HCT116 (cell line): Measurements from ENCODE around the gene NEURL1B. TPM values are rescaled to one million over a fixed set of nuclear protein-coding genes. Genes with fewer than 3 reads are reported as not detected.

Experiments used
- ATAC-seq: fragments of 200-7000 bp; cut with Tn5 transposase; 2 replicates; pipeline ENCODE4 v1.9.1; 2020; ENCODE audit warnings: mild to moderate bottlenecking, moderate library complexity
- BruUV-seq: library from RNA; stranded (reverse); fragments of 400-500 nt; replicated peaks from 2 replicates; lab custom pipeline; 2021; lab: Mats Ljungman, UMichigan
- CTCF ChIA-PET: fragments of 300-600 bp; sonication (Branson Sonifier 250); formaldehyde crosslinking; loops from one replicate; lab custom pipeline; 2021; ENCODE audit warnings: antibody characterized with exemption; lab: Charles Lee
- POLR2A ChIA-PET: fragments of 300-600, 350-600 bp; sonication (Branson Sonifier 250); formaldehyde crosslinking; loops from one replicate; lab custom pipeline; 2021; ENCODE audit warnings: antibody characterized with exemption; lab: Charles Lee
- RAD21 ChIA-PET, 2 experiments: fragments of 300-600 bp; sonication (Branson Sonifier 250); formaldehyde crosslinking; loops; one replicate each; lab custom pipeline; 2023; ENCODE audit warnings: low total read pairs in 2 of 2; ENCODE audit not compliant: uncharacterized antibody in 2 of 2, unreplicated experiment in 2 of 2, low non-redundant PET in 1 of 2; lab: Charles Lee
- DNase-seq: peaks from one replicate; pipeline ENCODE4 v3.0.0-alpha.2; 2010; ENCODE audit warnings: low read depth, low spot score
- H2AFZ ChIP-seq: fragments of 200-600 bp; shearing (Covaris generic), sonication (generic); 2 replicates; pipeline ENCODE4 v1.6.1; 2017; ENCODE audit warnings: low read depth, mixed run types, mixed read lengths, antibody characterized with exemption, low read length; ENCODE audit not compliant: poor library complexity, severe bottlenecking
- H3K27ac ChIP-seq: 2 replicates; pipeline ENCODE4 v1.5.1; 2012; ENCODE audit warnings: low read depth, low read length
- H3K27me3 ChIP-seq: fragments of 200-600 bp; sonication (generic); 2 replicates; pipeline ENCODE4 v1.6.1; 2016; ENCODE audit warnings: mixed run types, low read length, mixed read lengths; ENCODE audit not compliant: insufficient read depth
- H3K36me3 ChIP-seq, 2 experiments: fragments of 200-500 bp in 1 of 2; fragments of 200-600 bp in 1 of 2; sonication (Bioruptor generic) in 1 of 2; sonication (generic) in 1 of 2; 2 replicates each; pipeline versions ENCODE4 v1.5.1 to v1.6.1; 2014 to 2016; ENCODE audit warnings: low read length in 2 of 2, inconsistent platforms in 1 of 2, mixed read lengths in 1 of 2, mixed run types in 1 of 2; ENCODE audit not compliant: insufficient read depth in 2 of 2, control insufficient read depth in 1 of 2
- H3K4me1 ChIP-seq, 2 experiments: fragments of 200-600 bp in 1 of 2; sonication (generic) in 1 of 2; 2 replicates each; pipeline versions ENCODE4 v1.5.1 to v1.6.1; 2012 to 2017; ENCODE audit warnings: low read length in 2 of 2, inconsistent platforms in 1 of 2, mild to moderate bottlenecking in 1 of 2, mixed read lengths in 1 of 2, mixed run types in 1 of 2, moderate library complexity in 1 of 2; ENCODE audit not compliant: insufficient read depth in 2 of 2, control insufficient read depth in 1 of 2
- H3K4me2 ChIP-seq: fragments of 200-600 bp; sonication (generic); 2 replicates; pipeline ENCODE4 v1.6.1; 2017; ENCODE audit warnings: mixed run types, low read length, mixed read lengths
- H3K4me3 ChIP-seq, 2 experiments: fragments of 200-600 bp in 1 of 2; sonication (generic) in 1 of 2; replicated peaks in 1 of 2; 2 replicates each; pipeline ENCODE4 v1.5.1; 2011 to 2016; ENCODE audit warnings: low read length in 2 of 2, control low read depth in 1 of 2, low read depth in 1 of 2, mild to moderate bottlenecking in 1 of 2, mixed read lengths in 1 of 2, mixed run types in 1 of 2
- H3K79me2 ChIP-seq: fragments of 200-600 bp; sonication (generic); 2 replicates; pipeline ENCODE4 v1.6.1; 2017; ENCODE audit warnings: mild to moderate bottlenecking, mixed run types, low read length, moderate library complexity, mixed read lengths; ENCODE audit not compliant: insufficient read depth
- H3K9ac ChIP-seq: fragments of 200-600 bp; sonication (generic); 2 replicates; pipeline ENCODE4 v1.6.1; 2016; ENCODE audit warnings: low read length, mixed read lengths
- H3K9me2 ChIP-seq: fragments of 200-600 bp; sonication (generic), shearing (Covaris generic); 2 replicates; pipeline ENCODE4 v1.6.1; 2017; ENCODE audit warnings: mixed run types, mild to moderate bottlenecking, moderate library complexity; ENCODE audit not compliant: insufficient read depth
- H3K9me3 ChIP-seq, 2 experiments: fragments of 200-500 bp in 1 of 2; fragments of 200-600 bp in 1 of 2; sonication (Bioruptor generic) in 1 of 2; sonication (generic) in 1 of 2; 2 replicates each; pipeline ENCODE4 v1.6.1; 2014 to 2017; ENCODE audit warnings: low read length in 2 of 2, mixed read lengths in 2 of 2, inconsistent platforms in 1 of 2, low read depth in 1 of 2, mild to moderate bottlenecking in 1 of 2, mixed run types in 1 of 2, moderate library complexity in 1 of 2; ENCODE audit not compliant: control insufficient read depth in 1 of 2, insufficient read depth in 1 of 2
- H4K20me1 ChIP-seq: fragments of 200-600 bp; sonication (generic), shearing (Covaris generic); 2 replicates; pipeline ENCODE4 v1.6.1; 2017; ENCODE audit warnings: mixed run types, mild to moderate bottlenecking, moderate library complexity; ENCODE audit not compliant: insufficient read depth
- CBX3 ChIP-seq: IDR thresholded peaks from 2 replicates; pipeline ENCODE4 v1.6.1; 2012; ENCODE audit warnings: low read depth
- ELF1 ChIP-seq: IDR thresholded peaks from 2 replicates; pipeline ENCODE4 v1.6.1; 2012; ENCODE audit warnings: low read depth, borderline replicate concordance
- JUND ChIP-seq: IDR thresholded peaks from 2 replicates; pipeline ENCODE4 v1.6.1; 2012
- SIN3A ChIP-seq: IDR thresholded peaks from 2 replicates; pipeline ENCODE4 v1.6.1; 2012; ENCODE audit warnings: low read depth
- SP1 ChIP-seq: IDR thresholded peaks from 2 replicates; pipeline ENCODE4 v1.6.1; 2012; ENCODE audit warnings: low read depth
- SRF ChIP-seq: IDR thresholded peaks from 2 replicates; pipeline ENCODE4 v1.6.1; 2012; ENCODE audit warnings: low read depth
- YY1 ChIP-seq: IDR thresholded peaks from 2 replicates; pipeline ENCODE4 v1.6.1; 2011; ENCODE audit warnings: low read length, low read depth, moderate library complexity, mild to moderate bottlenecking; ENCODE audit not compliant: insufficient replicate concordance; ENCODE audit errors: extremely low read depth
- intact Hi-C: fragments of 100-400 bp; cut with micrococcal nuclease; formaldehyde crosslinking; loops from 2 replicates; pipeline ENCODE4 v1.10.0; 2022
- total RNA-seq: library from RNA; stranded (reverse); gene quantifications from one replicate; pipeline ENCODE4 v1.2.1, GENCODE V29; 2021; ENCODE audit not compliant: unreplicated experiment
- TF ChIP-seq, protein P1 (sequence below): IDR thresholded peaks from 2 replicates; pipeline ENCODE4 v1.6.1; 2011; ENCODE audit warnings: mild to moderate bottlenecking, low read length, moderate library complexity; ENCODE audit not compliant: insufficient replicate concordance; ENCODE audit errors: extremely low read depth
- TF ChIP-seq, protein P2 (sequence below): IDR thresholded peaks from 2 replicates; pipeline ENCODE4 v1.6.1; 2012; ENCODE audit warnings: low read depth
- TF ChIP-seq, protein P3 (sequence below), 3 experiments: fragments of 200-600 bp in 1 of 3; sonication (generic) in 1 of 3; IDR thresholded peaks in 2 of 3; conservative IDR thresholded peaks in 1 of 3; 2 replicates each; pipeline ENCODE4 v1.5.1; 2012 to 2017; ENCODE audit warnings: low read depth in 2 of 3, low read length in 2 of 3, antibody characterized with exemption in 1 of 3, borderline replicate concordance in 1 of 3, control low read depth in 1 of 3, mild to moderate bottlenecking in 1 of 3, mixed read lengths in 1 of 3, mixed run types in 1 of 3, moderate library complexity in 1 of 3; ENCODE audit not compliant: insufficient read depth in 1 of 3

The NEURL1B gene
- total RNA-seq, 1 experiment from 2014 or later: 5.8 TPM

DNA sequence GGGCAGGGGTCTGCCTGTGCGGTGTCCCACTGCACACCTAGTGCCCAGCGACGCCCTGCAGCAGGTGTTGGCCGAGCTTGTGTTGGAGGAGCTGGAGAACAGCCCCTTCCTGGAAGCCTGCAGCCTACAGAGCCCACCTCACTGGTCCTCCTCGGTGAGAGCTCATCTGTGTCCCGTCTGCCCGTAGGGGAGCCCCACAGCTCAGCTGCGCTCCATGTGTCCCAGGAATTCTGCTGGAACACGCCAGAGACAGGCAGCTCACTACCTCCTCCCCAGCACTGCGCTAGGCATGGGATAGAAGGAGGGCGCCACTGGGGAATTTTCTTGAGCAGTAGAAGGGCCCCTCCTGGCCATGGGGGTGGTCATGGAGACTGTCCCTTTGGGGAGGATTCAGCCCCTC, 85.9 kb downstream of the NEURL1B start:
- RAD21 ChIA-PET: no interaction called here
- H3K36me3 ChIP-seq: no peaks in the 10 kb centered on the region
- no peak for TF ChIP-seq ELF1
- TF ChIP-seq, protein P1, sequence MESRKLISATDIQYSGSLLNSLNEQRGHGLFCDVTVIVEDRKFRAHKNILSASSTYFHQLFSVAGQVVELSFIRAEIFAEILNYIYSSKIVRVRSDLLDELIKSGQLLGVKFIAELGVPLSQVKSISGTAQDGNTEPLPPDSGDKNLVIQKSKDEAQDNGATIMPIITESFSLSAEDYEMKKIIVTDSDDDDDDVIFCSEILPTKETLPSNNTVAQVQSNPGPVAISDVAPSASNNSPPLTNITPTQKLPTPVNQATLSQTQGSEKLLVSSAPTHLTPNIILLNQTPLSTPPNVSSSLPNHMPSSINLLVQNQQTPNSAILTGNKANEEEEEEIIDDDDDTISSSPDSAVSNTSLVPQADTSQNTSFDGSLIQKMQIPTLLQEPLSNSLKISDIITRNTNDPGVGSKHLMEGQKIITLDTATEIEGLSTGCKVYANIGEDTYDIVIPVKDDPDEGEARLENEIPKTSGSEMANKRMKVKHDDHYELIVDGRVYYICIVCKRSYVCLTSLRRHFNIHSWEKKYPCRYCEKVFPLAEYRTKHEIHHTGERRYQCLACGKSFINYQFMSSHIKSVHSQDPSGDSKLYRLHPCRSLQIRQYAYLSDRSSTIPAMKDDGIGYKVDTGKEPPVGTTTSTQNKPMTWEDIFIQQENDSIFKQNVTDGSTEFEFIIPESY: no peak
- no peak for TF ChIP-seq JUND
- no peak for TF ChIP-seq SRF
- TF ChIP-seq, protein P2, sequence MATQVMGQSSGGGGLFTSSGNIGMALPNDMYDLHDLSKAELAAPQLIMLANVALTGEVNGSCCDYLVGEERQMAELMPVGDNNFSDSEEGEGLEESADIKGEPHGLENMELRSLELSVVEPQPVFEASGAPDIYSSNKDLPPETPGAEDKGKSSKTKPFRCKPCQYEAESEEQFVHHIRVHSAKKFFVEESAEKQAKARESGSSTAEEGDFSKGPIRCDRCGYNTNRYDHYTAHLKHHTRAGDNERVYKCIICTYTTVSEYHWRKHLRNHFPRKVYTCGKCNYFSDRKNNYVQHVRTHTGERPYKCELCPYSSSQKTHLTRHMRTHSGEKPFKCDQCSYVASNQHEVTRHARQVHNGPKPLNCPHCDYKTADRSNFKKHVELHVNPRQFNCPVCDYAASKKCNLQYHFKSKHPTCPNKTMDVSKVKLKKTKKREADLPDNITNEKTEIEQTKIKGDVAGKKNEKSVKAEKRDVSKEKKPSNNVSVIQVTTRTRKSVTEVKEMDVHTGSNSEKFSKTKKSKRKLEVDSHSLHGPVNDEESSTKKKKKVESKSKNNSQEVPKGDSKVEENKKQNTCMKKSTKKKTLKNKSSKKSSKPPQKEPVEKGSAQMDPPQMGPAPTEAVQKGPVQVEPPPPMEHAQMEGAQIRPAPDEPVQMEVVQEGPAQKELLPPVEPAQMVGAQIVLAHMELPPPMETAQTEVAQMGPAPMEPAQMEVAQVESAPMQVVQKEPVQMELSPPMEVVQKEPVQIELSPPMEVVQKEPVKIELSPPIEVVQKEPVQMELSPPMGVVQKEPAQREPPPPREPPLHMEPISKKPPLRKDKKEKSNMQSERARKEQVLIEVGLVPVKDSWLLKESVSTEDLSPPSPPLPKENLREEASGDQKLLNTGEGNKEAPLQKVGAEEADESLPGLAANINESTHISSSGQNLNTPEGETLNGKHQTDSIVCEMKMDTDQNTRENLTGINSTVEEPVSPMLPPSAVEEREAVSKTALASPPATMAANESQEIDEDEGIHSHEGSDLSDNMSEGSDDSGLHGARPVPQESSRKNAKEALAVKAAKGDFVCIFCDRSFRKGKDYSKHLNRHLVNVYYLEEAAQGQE: no peak
- TF ChIP-seq SP1: no peak
- TF ChIP-seq CBX3: no peak
- TF ChIP-seq SIN3A: no peak
- TF ChIP-seq, protein P3, sequence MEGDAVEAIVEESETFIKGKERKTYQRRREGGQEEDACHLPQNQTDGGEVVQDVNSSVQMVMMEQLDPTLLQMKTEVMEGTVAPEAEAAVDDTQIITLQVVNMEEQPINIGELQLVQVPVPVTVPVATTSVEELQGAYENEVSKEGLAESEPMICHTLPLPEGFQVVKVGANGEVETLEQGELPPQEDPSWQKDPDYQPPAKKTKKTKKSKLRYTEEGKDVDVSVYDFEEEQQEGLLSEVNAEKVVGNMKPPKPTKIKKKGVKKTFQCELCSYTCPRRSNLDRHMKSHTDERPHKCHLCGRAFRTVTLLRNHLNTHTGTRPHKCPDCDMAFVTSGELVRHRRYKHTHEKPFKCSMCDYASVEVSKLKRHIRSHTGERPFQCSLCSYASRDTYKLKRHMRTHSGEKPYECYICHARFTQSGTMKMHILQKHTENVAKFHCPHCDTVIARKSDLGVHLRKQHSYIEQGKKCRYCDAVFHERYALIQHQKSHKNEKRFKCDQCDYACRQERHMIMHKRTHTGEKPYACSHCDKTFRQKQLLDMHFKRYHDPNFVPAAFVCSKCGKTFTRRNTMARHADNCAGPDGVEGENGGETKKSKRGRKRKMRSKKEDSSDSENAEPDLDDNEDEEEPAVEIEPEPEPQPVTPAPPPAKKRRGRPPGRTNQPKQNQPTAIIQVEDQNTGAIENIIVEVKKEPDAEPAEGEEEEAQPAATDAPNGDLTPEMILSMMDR (IDR thresholded peaks at IDR 0.05 in 2 of 3, conservative IDR thresholded peaks at IDR 0.05 in 1 of 3; ENCODE audit: borderline replicate concordance in 1 of 3, insufficient read depth in 1 of 3, low read depth in 2 of 3, low read length in 2 of 3): no peak
- no peak for TF ChIP-seq YY1
- DNase-seq (no peak), ATAC-seq (no peak)
- H3K4me1 ChIP-seq: peaks cover 3 to 11% of the 10 kb centered on the region in 2 experiments; a peak in 3 of 4 replicates
- H2AFZ ChIP-seq: no peak overlapping the region
- no peaks in the 10 kb centered on the region for H3K9me3 ChIP-seq
- CTCF ChIA-PET: interaction anchor here (1.5 kb wide), 1 partner anchor 10 kb away, joined by 4 read pairs; no protein-coding TSS in a partner anchor
- no TSS peak for BruUV-seq
- H4K20me1 ChIP-seq: no peaks in the 10 kb centered on the region
- no peak overlapping the region for H3K27ac ChIP-seq
- H3K4me2 ChIP-seq: no peak overlapping the region
- H3K4me3 ChIP-seq: no peak overlapping the region
- intact Hi-C loops: no loop called here
- no peak overlapping the region for H3K9ac ChIP-seq
- H3K27me3 ChIP-seq: no peaks in the 10 kb centered on the region
- POLR2A ChIA-PET: no interaction called here
- H3K9me2 ChIP-seq: no peaks in the 10 kb centered on the region
- H3K79me2 ChIP-seq: no peaks in the 10 kb centered on the region
